ENCODE results near the gene EXD3. TPM values are rescaled to one million over a fixed set of nuclear protein-coding genes. Genes with fewer than 3 reads are reported as not detected.

EXD3 gene
- total and polyA plus RNA-seq, 9 donors: 7.4 to 19.0 (median 11.6) TPM

DNA sequence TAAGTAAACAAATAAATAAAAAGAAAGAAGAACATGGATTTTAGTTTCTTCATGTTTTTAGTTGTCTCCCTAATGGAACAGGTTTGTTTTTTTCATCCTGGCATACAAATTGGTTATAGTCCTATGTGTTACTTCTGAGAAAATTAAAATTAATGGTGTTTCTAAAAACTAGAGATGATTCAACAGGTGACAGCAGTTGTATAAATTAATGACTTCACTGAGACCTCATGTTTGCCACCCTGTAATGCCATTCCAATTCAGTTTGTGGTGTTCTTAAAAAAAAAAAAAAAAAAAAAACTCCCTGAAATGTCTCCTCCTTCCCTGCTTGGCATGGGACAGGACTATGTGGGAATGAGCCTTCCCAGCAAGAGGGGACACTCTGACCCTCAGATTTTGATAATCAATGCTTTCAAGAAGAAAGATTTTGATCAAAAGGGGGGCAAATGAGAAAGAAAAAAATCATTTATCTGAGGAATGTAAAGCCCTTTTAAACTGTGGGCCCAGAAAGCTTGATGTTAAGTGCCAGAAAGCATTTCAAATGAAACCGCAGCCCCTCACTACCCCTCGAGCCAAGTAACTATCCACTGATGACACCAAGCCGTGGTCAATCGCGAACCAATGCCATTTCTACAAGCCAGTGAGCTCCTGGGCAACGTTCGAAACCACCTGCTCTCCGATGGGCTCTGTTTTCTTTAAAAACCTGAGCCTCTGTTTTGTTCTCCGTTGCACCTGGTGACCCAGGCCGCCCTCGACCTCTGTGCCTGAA is 941 bp downstream of the EXD3 start:
- 6% methylated on average over 9 of the region's 11 CpGs for WGBS (ENCODE audit: insufficient coverage)
- Histone ChIP-seq H3K36me3 (ENCODE audit: control insufficient read depth, insufficient read depth, low read length) (no peaks in the 10 kb centered on the region), H3K9me3 (replicated peaks; ENCODE audit: control insufficient read depth, low read depth, low read length) (no peaks in the 10 kb centered on the region), H3K4me3 (ENCODE audit: low read length) (peak overlapping the region; percentile 63), H3K27ac (ENCODE audit: low read length) (no peak overlapping the region), H3K27me3 (ENCODE audit: control insufficient read depth, insufficient read depth, low read length) (no peaks in the 10 kb centered on the region), H3K4me1 (ENCODE audit: control insufficient read depth, insufficient read depth, low read length) (peaks cover 11% of the 10 kb centered on the region)
- DNase-seq: no peak

GRCh38 chr9:137417161-137418021 is 5.6 kb downstream of the EXD3 start:
- 64% methylated on average over 99 of the region's 99 CpGs for WGBS (ENCODE audit: insufficient coverage)
- H3K9me3 ChIP-seq (replicated peaks; ENCODE audit: control insufficient read depth, low read depth, low read length): no peaks in the 10 kb centered on the region
- no peak for DNase-seq
- H3K36me3 ChIP-seq (ENCODE audit: control insufficient read depth, insufficient read depth, low read length): no peaks in the 10 kb centered on the region
- peaks cover 12% of the 10 kb centered on the region for H3K4me1 ChIP-seq (ENCODE audit: control insufficient read depth, insufficient read depth, low read length)
- no peaks in the 10 kb centered on the region for H3K27me3 ChIP-seq (ENCODE audit: control insufficient read depth, insufficient read depth, low read length)
- H3K27ac ChIP-seq (ENCODE audit: low read length): no peak overlapping the region
- no peak overlapping the region for H3K4me3 ChIP-seq (ENCODE audit: low read length)

- H3K9me3 ChIP-seq (replicated peaks; ENCODE audit: control insufficient read depth, low read depth, low read length): no peaks in the 10 kb centered on the region
- H3K27me3 ChIP-seq (ENCODE audit: control insufficient read depth, insufficient read depth, low read length): no peaks in the 10 kb centered on the region
- no peak for DNase-seq
- H3K4me3 ChIP-seq (ENCODE audit: low read length): no peak overlapping the region
- H3K36me3 ChIP-seq (ENCODE audit: control insufficient read depth, insufficient read depth, low read length): no peaks in the 10 kb centered on the region
- 91% methylated on average over 40 of the region's 45 CpGs for WGBS (ENCODE audit: insufficient coverage)
- no peak overlapping the region for H3K27ac ChIP-seq (ENCODE audit: low read length)
- peaks cover 14% of the 10 kb centered on the region for H3K4me1 ChIP-seq (ENCODE audit: control insufficient read depth, insufficient read depth, low read length)
These were observed 6.3 kb downstream of the EXD3 start for GRCh38 chr9:137416563-137417151.

GRCh38 chr9:137416006-137416562 is 6.9 kb downstream of the EXD3 start:
- H3K27ac ChIP-seq (ENCODE audit: low read length): no peak overlapping the region
- peaks cover 17% of the 10 kb centered on the region for H3K4me1 ChIP-seq (ENCODE audit: control insufficient read depth, insufficient read depth, low read length)
- no peak overlapping the region for H3K4me3 ChIP-seq (ENCODE audit: low read length)

DNA sequence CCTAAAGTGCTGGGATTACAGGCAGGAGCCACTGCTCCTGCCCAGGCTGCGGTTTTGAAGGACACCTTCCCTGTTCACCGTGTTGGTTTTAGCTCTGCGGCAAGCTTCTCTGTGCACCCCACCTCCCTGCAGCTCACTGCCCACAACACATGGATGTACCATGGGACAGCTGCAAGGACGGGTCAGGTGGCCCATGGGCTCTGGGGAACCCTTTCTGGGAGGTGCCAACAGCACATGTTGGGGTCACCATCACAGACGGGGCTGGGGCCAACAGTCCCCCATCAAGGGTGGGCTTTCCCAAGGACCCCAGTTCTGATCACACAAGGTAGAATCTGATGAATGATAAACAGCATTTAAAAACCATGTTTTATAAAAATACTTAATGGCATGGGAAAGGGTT is 7.5 kb downstream of the EXD3 start:
- DNase-seq: no peak
- Histone ChIP-seq H3K36me3 (ENCODE audit: control insufficient read depth, insufficient read depth, low read length) (no peaks in the 10 kb centered on the region), H3K4me3 (ENCODE audit: low read length) (no peak overlapping the region), H3K4me1 (ENCODE audit: control insufficient read depth, insufficient read depth, low read length) (peaks cover 18% of the 10 kb centered on the region), H3K27me3 (ENCODE audit: control insufficient read depth, insufficient read depth, low read length) (no peaks in the 10 kb centered on the region), H3K27ac (ENCODE audit: low read length) (no peak overlapping the region), H3K9me3 (replicated peaks; ENCODE audit: control insufficient read depth, low read depth, low read length) (no peaks in the 10 kb centered on the region)
- 92% methylated on average over 3 of the region's 5 CpGs for WGBS (ENCODE audit: insufficient coverage)

More at GRCh38 chr9:137416006-137416562, 6.9 kb downstream of the EXD3 start:
- Histone ChIP-seq H3K27me3 (ENCODE audit: control insufficient read depth, insufficient read depth, low read length) (no peaks in the 10 kb centered on the region), H3K9me3 (replicated peaks; ENCODE audit: control insufficient read depth, low read depth, low read length) (no peaks in the 10 kb centered on the region), H3K36me3 (ENCODE audit: control insufficient read depth, insufficient read depth, low read length) (no peaks in the 10 kb centered on the region)
- DNase-seq: no peak
- whole genome bisulfite sequencing (ENCODE audit: insufficient coverage): 91% methylated on average over 17 of the region's 23 CpGs

GRCh38 chr9:137412431-137412830 is 10.5 kb downstream of the EXD3 start:
- Histone ChIP-seq H3K4me3 (ENCODE audit: low read length) (no peak overlapping the region), H3K27me3 (ENCODE audit: control insufficient read depth, insufficient read depth, low read length) (no peaks in the 10 kb centered on the region), H3K4me1 (ENCODE audit: control insufficient read depth, insufficient read depth, low read length) (peaks cover 24% of the 10 kb centered on the region), H3K27ac (ENCODE audit: low read length) (peak overlapping the region; percentile 42), H3K9me3 (replicated peaks; ENCODE audit: control insufficient read depth, low read depth, low read length) (no peaks in the 10 kb centered on the region), H3K36me3 (ENCODE audit: control insufficient read depth, insufficient read depth, low read length) (no peaks in the 10 kb centered on the region)
- DNase-seq: no peak
- 72% methylated on average over 9 of the region's 10 CpGs for WGBS (ENCODE audit: insufficient coverage)

DNA sequence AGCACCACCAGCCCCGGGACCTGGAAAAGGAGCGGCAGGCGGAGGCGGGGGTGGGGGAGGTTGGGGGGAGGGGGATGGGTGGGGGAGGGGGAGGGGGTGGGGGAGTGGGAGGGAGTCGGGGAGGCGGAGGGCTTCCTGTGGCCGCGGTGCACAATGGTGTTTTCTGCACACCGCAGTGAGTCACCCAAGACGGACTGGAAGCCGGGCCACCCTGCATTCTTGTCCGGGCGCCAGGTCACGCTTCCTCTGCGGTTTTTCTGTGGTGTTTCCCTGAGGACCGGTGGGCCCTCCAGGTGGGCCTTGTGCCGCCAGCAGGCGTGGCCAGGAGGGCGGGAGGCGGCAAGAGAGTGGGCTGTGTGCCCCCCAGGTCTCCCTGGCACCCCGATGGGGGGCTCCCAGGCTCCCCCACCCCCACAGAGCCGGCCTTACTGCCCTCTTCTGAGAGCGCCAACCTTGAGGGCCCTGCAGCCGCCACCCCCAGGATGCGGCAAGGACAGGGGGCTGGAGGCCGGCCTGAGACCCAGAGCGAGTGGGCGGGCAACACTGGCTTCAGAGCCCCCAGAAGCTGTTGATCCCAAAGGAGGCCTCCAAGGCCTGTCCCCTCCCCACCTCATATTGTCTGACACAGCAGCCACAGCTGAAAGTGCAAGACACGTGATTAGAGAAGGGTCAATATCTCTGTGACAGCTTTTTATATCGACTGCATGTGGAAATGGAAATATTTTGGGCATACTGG is 11.1 kb downstream of the EXD3 start:
- no peaks in the 10 kb centered on the region for H3K9me3 ChIP-seq (replicated peaks; ENCODE audit: control insufficient read depth, low read depth, low read length)
- H3K27ac ChIP-seq (ENCODE audit: low read length): peak overlapping the region; percentile 59
- 29% methylated on average over 14 of the region's 30 CpGs for WGBS (ENCODE audit: insufficient coverage)
- no peaks in the 10 kb centered on the region for H3K36me3 ChIP-seq (ENCODE audit: control insufficient read depth, insufficient read depth, low read length)
- peaks cover 29% of the 10 kb centered on the region for H3K4me1 ChIP-seq (ENCODE audit: control insufficient read depth, insufficient read depth, low read length)
- H3K27me3 ChIP-seq (ENCODE audit: control insufficient read depth, insufficient read depth, low read length): peaks cover 4% of the 10 kb centered on the region
- H3K4me3 ChIP-seq (ENCODE audit: low read length): no peak overlapping the region
- DNase-seq: peak; percentile 54

DNA sequence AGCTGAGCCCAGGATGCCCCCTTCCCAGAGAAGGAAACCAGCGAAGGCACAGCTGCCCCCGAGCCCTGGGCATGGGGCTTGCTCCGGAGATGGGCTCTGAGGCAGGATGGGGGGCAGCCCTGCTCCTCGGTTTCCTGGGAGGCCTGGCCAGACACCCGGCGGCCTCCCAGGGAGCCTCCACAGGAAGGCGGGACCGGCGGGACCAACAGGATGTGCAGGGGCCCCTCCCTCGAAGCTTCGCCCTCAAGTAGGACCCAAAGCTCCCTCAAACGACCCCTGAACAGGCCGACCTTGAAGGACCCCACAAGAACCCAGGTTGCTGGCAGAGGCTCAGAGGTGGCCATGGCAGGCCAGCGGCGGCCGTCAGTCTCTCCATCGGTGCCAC is 11.7 kb downstream of the EXD3 start:
- peaks cover 34% of the 10 kb centered on the region for H3K4me1 ChIP-seq (ENCODE audit: control insufficient read depth, insufficient read depth, low read length)
- no peak for DNase-seq
- H3K4me3 ChIP-seq (ENCODE audit: low read length): no peak overlapping the region
- H3K9me3 ChIP-seq (replicated peaks; ENCODE audit: control insufficient read depth, low read depth, low read length): no peaks in the 10 kb centered on the region
- H3K27me3 ChIP-seq (ENCODE audit: control insufficient read depth, insufficient read depth, low read length): peaks cover 7% of the 10 kb centered on the region
- WGBS (ENCODE audit: insufficient coverage): 63% methylated on average over 12 of the region's 17 CpGs
- no peaks in the 10 kb centered on the region for H3K36me3 ChIP-seq (ENCODE audit: control insufficient read depth, insufficient read depth, low read length)
- H3K27ac ChIP-seq (ENCODE audit: low read length): no peak overlapping the region

DNA sequence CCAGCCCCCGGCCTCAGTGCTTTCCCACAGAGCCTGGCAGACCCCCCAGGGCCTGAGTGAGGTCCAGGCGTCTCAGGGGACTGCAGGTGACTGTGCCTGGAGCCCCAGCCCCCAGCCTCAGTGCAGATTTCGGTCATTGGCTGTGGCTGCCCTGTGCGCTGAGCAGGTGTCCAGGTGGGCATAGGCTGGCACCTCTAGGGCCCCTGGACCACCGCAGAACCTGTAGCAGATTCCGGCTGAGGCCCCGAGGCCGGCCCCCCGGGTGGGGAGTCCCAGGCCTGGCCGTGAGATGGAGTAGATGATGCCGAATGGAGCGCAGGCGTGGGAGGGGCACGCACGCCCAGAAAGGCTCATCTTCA is 12.1 kb downstream of the EXD3 start:
- H3K36me3 ChIP-seq (ENCODE audit: control insufficient read depth, insufficient read depth, low read length): no peaks in the 10 kb centered on the region
- DNase-seq: no peak
- H3K4me3 ChIP-seq (ENCODE audit: low read length): no peak overlapping the region
- H3K4me1 ChIP-seq (ENCODE audit: control insufficient read depth, insufficient read depth, low read length): peaks cover 34% of the 10 kb centered on the region
- H3K27me3 ChIP-seq (ENCODE audit: control insufficient read depth, insufficient read depth, low read length): peaks cover 8% of the 10 kb centered on the region
- H3K9me3 ChIP-seq (replicated peaks; ENCODE audit: control insufficient read depth, low read depth, low read length): no peaks in the 10 kb centered on the region
- WGBS (ENCODE audit: insufficient coverage): 80% methylated on average over 10 of the region's 15 CpGs
- no peak overlapping the region for H3K27ac ChIP-seq (ENCODE audit: low read length)
